Choroid plexus epithelial cell (primary cell): ENCODE results near the gene SCN4A.
"Not testable (repeated sequence)": the region's sequence is repeated elsewhere in the genome, so short reads cannot be mapped to it uniquely, and the experiment has no call there.

Experiments used
- DNase-seq: peaks from one replicate; pipeline ENCODE4 v3.0.0-alpha.2; 2010; ENCODE audit warnings: low read depth
- H3K4me3 ChIP-seq: 2 replicates; pipeline ENCODE4 v1.5.1; 2011; ENCODE audit warnings: low read depth, mild to moderate bottlenecking, control low read depth, low read length, moderate library complexity
- CTCF ChIP-seq: conservative IDR thresholded peaks from 2 replicates; pipeline ENCODE4 v1.5.1; 2011; ENCODE audit warnings: low read depth, mild to moderate bottlenecking, control low read depth, inconsistent platforms, low read length, moderate library complexity

Gene SCN4A

GRCh38 chr17:63972796-63973195 is at the start of gene SCN4A:
SCN4A (minus strand) TSS chr17:63972918; CDS start chr17:63972841, 77 bp downstream.
- H3K4me3 ChIP-seq: no peak within 1 kb of the TSS
- TF ChIP-seq CTCF: no peak
- DNase-seq: no peak

GRCh38 chr17:64020056-64020766 is 47.5 kb upstream of the SCN4A start, which contains the start of gene ICAM2:
ICAM2 (minus strand) TSS chr17:64020633; CDS start chr17:64006691, 13,942 bp downstream.
- no peak for TF ChIP-seq CTCF
- no peak for DNase-seq
- H3K4me3 ChIP-seq: no peak within 1 kb of the TSS

- not testable (repeated sequence) for H3K4me3 ChIP-seq, DNase-seq
Observed at GRCh38 chr17:64019551-64019961, 46.8 kb upstream of the SCN4A start.

GRCh38 chr17:64017381-64017980 is 44.8 kb upstream of the SCN4A start:
- DNase-seq: no peak
- TF ChIP-seq CTCF: no peak
- H3K4me3 ChIP-seq: no peak overlapping the region

- no peak for TF ChIP-seq CTCF
- DNase-seq: no peak
- no peak overlapping the region for H3K4me3 ChIP-seq
Observed at GRCh38 chr17:64016974-64017373, 44.3 kb upstream of the SCN4A start.

GRCh38 chr17:64016231-64016784 is 43.6 kb upstream of the SCN4A start:
- no peak overlapping the region for H3K4me3 ChIP-seq
- DNase-seq: no peak
- peak; percentile 41 for TF ChIP-seq CTCF

GRCh38 chr17:64015447-64015846 is 42.7 kb upstream of the SCN4A start:
- no peak for TF ChIP-seq CTCF
- H3K4me3 ChIP-seq: no peak overlapping the region
- no peak for DNase-seq
